ENCODE data around the gene FAM228A.

DNA sequence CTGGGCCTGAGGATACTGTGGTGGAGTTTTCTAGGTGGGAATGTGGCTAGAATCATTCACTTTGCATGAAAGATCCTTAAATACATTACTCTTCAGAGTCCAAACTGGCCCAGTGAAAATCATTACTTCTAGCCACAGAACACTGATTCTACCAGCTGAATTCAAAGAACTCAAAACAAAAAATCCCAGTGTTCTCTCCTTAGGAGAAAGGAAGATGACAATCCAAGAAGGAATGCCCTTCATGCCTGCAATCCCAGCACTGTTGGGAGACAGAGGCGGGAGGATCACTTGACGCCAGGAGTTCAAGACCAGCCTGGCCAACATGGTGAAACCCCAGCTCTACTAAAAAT, 35.2 kb downstream of the FAM228A start:
- TF ChIP-seq, protein P1, sequence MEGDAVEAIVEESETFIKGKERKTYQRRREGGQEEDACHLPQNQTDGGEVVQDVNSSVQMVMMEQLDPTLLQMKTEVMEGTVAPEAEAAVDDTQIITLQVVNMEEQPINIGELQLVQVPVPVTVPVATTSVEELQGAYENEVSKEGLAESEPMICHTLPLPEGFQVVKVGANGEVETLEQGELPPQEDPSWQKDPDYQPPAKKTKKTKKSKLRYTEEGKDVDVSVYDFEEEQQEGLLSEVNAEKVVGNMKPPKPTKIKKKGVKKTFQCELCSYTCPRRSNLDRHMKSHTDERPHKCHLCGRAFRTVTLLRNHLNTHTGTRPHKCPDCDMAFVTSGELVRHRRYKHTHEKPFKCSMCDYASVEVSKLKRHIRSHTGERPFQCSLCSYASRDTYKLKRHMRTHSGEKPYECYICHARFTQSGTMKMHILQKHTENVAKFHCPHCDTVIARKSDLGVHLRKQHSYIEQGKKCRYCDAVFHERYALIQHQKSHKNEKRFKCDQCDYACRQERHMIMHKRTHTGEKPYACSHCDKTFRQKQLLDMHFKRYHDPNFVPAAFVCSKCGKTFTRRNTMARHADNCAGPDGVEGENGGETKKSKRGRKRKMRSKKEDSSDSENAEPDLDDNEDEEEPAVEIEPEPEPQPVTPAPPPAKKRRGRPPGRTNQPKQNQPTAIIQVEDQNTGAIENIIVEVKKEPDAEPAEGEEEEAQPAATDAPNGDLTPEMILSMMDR (IDR thresholded peaks at IDR 0.05): no peak
- no peak for TF ChIP-seq POLR2A (IDR thresholded peaks at IDR 0.05)
